ENCODE measurements around the gene PCYT1A.
"Not testable (repeated sequence)": the region's sequence is repeated elsewhere in the genome, so short reads cannot be mapped to it uniquely, and the experiment has no call there.

Gene PCYT1A

GRCh38 chr3:196189566-196190347 lies 97.8 kb downstream of the PCYT1A start:
- DNase-seq, result no peak

DNA sequence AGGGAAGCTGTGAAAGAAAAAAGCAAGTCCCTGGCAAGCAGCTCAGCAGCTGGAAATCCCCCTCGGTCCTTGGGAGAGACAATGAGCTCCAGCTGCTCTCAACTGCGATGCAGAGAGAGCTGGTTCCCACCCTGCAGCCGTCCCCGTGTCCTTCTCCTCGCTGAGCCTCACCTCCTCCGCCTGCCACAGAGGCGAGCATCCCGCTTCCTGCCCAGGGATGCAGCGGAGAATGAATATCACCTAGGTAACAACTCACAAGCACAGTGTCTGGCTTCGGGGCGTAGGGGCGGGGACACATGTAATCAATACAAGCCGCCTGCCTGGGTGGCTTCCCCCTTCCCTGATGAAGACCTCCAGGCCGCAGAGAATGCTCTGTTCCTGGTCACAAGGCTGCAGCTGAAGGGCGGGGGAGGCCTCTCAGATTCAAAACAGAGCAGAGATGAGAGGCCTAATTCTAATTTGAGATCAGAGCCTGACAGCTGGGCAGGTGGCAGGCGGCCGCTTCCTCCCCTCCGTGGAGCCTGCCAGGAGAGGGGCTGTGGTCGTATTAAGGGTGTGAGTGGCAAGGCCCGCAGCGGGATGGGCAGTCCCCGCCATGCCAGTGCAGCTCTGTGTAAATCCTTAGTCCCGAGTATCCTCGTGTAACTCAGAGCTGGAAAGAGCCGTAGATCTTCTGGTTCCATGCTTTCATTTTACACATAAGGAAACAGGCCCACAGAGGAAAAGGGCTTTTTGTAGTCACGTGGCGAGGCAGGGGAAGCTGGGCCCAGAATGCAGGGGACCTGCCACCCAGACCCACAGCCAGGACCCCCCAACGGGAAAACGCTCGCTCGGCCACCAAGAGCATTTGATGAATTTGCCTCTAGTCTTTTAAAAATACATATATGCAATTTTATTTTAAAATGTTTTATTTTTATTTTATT lies 100.6 kb downstream of the PCYT1A start:
- DNase-seq, result no peak

DNA sequence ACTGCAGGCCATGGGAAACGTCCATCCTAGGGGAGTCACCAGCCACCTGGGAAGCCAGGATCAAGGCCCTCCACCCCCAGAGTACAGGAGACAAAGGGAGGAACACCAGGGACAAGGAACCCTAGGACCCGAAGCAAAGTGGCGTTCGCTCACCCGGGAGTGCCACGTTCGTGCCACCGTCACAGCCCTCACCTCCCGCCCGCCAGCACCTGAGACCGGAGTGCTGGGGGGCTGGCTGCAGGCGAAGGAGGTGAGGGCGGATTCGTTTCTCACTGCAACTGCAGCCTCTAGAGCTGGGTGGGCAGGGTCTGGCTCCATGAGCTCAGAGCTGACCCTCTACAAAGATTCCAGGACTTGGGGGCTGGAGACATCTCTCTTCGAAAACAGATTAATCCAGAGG lies 102.6 kb downstream of the PCYT1A start:
- no peak for DNase-seq

DNA sequence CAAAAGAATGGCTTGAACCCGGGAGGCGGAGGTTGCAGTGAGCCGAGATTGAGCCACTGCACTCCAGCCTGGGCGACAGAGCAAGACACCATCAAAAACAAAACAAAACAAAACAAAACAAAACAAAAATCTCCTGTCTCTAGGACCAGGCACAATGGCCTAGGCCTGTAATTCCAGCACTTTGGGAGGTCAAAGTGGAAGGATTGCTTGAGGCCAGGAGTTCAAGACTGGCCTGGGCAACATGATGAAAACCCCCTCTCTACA lies 103.4 kb downstream of the PCYT1A start:
- DNase-seq, result not testable (repeated sequence)

DNA sequence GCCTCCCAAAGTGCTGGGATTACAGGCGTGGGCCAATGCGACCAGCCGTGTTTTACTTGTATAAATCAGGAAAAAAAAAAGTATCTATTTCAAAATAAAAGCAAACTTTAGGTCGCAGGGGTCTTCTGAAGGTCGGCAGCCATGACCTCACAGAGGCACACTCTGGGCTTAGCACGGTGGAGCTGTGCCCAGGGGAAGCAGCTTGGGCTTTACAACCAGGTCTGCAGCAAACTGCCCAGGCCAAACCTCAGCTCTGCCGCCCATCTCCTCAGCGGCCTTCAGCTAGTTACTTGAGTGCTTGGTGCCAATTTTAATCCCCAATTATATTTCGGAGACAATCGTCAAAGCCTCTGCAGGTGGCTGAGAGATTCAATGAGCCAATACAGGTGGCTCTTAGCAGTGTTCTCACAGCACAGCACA lies 106.4 kb downstream of the PCYT1A start:
- DNase-seq, result no peak

DNA sequence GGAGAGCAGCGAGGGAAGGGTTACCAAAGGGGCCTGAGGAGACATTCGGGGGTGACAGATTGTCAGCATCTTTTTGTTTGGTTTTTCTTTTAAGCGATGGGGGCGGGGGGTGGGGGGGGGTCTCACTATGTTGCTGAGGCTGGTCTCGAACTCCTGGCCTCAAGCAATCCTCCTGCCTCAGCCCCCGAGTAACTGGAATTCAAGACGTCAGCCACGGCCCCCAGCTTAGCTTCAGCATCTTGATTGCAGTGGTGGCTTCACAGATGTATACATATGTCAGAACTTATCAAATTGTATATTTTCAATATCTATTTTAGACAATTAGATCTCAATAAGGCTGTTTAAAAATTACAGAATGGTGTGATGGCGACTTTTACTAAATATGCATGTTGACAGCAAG lies 107.2 kb downstream of the PCYT1A start:
- DNase-seq, result no peak

All from NCI-H1048 (cell line).